ENCODE measurements around the gene FCER1G.

The FCER1G gene

DNA sequence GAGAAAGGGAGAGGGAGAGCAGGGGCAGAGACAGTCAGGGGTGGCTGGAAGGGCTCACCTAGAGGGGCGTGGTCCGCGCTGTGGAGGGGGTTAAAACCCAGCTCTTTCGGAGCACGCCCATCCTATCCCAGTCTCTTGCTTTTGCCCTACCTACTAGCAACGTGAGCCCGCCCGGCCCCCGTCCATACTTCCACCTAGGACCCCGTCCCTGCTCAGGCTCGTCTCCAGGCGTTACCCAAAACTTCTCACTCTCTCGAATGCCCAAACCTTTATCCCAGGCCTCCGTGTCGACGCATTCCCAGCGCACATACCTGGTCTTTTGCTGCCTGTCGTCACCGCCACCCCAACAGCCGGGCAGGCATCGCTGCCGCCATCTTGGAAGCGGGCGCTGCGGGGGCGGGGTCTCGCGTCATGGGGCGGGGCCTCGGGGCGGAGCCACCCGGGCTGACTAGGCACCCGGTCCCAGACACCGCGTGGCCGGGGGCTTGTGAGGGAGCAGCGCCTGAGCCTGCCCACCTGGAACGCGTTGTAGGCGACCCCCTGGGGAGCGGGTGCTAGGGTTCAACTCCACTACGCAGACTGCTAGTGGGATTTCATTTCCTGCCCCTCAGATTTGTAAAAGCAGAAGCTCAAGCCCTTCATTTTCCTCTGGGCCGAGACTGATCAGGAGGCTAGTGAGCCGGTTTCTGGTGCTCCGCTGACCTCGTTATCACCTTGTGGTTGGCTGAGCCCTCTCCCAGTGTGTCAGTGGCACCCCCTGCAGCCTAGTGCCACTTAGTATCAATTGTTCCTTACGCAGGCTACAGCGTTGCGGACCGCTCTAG is 37.8 kb upstream of the FCER1G start, which contains the start of gene B4GALT3:
Gene B4GALT3, minus strand, starts transcription at position 396 of the 824 bp plus-strand sequence. CDS start 1,447 bp downstream, outside the sequence.
- DNase-seq (ENCODE audit: low read depth), result peak; percentile 90
- peak within 1 kb of the TSS; percentile 74 for H3K4me3 ChIP-seq (ENCODE audit: low read depth, low read length)
- TF ChIP-seq, protein P1, sequence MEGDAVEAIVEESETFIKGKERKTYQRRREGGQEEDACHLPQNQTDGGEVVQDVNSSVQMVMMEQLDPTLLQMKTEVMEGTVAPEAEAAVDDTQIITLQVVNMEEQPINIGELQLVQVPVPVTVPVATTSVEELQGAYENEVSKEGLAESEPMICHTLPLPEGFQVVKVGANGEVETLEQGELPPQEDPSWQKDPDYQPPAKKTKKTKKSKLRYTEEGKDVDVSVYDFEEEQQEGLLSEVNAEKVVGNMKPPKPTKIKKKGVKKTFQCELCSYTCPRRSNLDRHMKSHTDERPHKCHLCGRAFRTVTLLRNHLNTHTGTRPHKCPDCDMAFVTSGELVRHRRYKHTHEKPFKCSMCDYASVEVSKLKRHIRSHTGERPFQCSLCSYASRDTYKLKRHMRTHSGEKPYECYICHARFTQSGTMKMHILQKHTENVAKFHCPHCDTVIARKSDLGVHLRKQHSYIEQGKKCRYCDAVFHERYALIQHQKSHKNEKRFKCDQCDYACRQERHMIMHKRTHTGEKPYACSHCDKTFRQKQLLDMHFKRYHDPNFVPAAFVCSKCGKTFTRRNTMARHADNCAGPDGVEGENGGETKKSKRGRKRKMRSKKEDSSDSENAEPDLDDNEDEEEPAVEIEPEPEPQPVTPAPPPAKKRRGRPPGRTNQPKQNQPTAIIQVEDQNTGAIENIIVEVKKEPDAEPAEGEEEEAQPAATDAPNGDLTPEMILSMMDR (IDR thresholded peaks at IDR 0.05; ENCODE audit: insufficient read depth, low read depth, low read length, missing control alignments), result no peak

- peak overlapping the region; percentile 74 for H3K4me3 ChIP-seq (ENCODE audit: low read depth, low read length)
- TF ChIP-seq, protein P1 (IDR thresholded peaks at IDR 0.05; ENCODE audit: insufficient read depth, low read depth, low read length, missing control alignments), result no peak
- DNase-seq (ENCODE audit: low read depth), result no peak
Observed at GRCh38 chr1:161177936-161178244, 37.2 kb upstream of the FCER1G start.

DNA sequence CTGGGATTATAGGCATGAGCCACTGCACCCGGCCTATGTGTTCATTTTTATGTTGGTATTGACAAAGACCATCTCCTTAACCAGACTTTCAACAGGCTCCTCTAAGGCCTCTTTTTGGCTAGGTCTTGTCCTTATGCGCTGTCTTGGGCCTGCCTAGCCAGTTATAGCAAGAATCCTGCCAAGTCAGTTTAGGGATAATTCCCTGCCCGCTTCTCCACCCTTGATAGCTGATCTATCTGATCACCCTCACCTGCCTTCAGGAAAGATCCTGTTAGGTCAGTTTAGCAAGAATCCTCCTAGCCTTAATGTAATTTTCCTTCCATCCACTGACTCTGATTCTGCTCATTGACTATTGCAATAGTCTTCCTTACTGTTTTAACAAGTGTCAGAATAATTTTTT is 35.4 kb upstream of the FCER1G start:
- no peak overlapping the region for H3K4me3 ChIP-seq (ENCODE audit: low read depth, low read length)
- no peak for DNase-seq (ENCODE audit: low read depth)
- TF ChIP-seq, protein P1 (IDR thresholded peaks at IDR 0.05; ENCODE audit: insufficient read depth, low read depth, low read length, missing control alignments), result no peak

DNA sequence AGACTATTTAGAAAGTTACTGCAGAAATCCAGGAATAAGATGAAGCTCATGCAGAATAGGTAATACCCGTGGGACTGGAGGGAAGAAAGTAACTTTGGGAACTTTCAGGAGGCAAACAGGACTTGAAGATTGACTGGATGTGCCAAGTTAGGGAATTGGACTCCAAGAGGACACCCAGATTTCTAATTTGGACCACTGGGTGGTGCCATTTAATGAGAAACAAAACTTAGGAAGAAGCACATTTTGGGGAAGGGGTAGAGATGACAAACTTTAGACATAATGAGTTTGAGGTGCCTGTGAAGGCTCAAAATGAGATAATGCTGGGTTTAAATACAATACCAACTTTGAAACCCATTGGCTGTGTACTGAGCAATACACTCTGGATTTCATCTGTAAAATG is 34.5 kb upstream of the FCER1G start:
- TF ChIP-seq, protein P1 (IDR thresholded peaks at IDR 0.05; ENCODE audit: insufficient read depth, low read depth, low read length, missing control alignments), result no peak
- no peak for DNase-seq (ENCODE audit: low read depth)
- no peak overlapping the region for H3K4me3 ChIP-seq (ENCODE audit: low read depth, low read length)

DNA sequence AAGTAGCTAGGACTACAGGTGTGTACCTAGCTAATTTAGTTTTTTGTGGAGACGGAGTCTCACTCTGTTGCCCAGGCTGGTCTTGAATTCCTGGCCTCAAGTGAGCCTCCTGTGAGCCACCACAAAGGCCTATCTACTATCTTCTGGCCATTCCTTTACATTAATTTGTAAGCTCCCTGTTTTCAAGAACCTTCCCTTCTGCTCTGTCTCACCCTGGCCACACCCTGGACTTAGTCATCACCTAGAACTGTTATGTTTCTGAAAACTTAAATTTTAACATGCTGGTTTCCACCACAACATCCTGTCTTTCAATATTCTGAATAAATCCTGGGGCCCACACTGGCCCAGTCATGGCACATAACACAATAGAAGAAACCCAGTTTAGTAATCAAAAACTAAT is 32.9 kb upstream of the FCER1G start:
- TF ChIP-seq, protein P1 (IDR thresholded peaks at IDR 0.05; ENCODE audit: insufficient read depth, low read depth, low read length, missing control alignments), result no peak
- DNase-seq (ENCODE audit: low read depth), result peak; percentile 89
- H3K4me3 ChIP-seq (ENCODE audit: low read depth, low read length), result peak overlapping the region; percentile 21

DNA sequence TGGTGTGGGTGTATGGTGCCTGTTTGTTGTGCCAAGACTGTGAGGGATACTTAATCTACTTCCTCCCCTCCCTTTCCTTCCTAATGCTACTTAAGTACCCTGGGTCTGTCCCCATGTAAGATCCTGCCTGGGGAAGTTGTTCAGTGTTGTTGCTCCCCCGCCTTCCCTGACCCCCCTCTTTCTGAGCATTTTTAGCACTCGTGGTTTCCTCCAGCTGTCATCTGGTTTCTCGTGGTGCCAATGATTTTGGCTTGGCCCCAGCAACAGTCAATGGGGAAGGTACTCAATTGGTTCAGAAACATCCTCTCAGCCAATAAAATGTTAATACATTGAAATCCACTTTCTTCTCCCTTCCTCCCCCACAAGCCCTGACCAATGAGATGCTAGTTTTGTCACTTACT is 29.8 kb upstream of the FCER1G start:
- peak overlapping the region; percentile 63 for H3K4me3 ChIP-seq (ENCODE audit: low read depth, low read length)
- DNase-seq (ENCODE audit: low read depth), result peak; percentile 97
- TF ChIP-seq, protein P1 (IDR thresholded peaks at IDR 0.05; ENCODE audit: insufficient read depth, low read depth, low read length, missing control alignments), result no peak
